HL-60/S4 treated with retinoic acid at 250 ng/mL for 4 days and 3 days (cell line): Measurements from ENCODE around the gene AGTRAP.

ENCODE experiments used
- in situ Hi-C: fragments of 300-500 bp; cut with MboI; formaldehyde crosslinking; loops from 2 replicates; pipeline ENCODE4 v1.7.0; 2022; ENCODE audit warnings: low sequenced_read_pairs

The AGTRAP gene

DNA sequence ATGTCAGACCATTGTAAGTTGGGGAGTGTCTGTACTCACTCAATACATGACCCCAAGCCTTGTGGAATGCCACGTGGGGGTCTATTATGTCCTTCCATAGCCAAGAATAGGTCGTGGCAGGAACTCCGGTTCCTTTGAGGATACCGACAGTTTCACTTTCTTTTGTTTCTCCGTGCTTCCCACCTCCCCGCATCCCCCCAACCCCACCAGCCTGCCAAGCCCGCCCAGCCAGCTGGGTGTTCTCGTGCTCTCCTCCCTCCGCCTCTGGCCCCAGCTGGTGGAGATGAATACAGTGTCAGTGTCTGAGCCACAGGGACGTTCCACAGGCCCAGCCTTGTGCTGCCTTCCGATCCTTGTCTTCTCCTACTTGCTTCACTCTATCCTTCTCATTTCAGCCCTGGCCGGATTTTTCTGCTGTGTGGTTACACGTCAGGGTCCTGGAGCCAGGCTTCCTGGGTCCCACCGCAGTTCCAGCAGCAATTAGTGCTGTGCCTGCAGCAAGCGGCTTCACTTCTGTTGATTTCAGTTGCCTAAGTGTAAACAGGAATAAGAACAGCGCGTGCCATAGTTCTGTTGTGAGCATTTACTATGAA, 4.1 kb upstream of the AGTRAP start:
- in situ Hi-C loops, result no loop called here

DNA sequence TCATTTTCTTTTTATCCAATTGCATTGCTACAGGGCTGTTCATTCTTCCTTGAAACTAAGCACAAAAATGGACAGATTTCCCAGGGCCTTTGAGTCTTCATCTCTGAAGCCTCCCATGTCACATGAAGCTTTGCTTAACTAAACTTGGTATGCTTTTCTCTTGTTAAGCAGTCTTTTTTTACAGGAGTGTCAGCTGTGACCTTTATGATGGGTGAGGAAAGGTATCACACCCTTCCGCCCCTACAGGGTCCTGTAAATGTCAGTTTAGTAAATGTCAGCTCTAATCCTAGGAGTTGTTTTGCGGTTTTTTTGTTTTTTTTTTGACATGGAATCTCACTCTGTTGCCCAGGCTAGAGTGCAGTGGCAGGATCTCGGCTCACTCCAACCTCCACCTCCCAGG, 2.6 kb upstream of the AGTRAP start:
- in situ Hi-C loops, result no loop called here

DNA sequence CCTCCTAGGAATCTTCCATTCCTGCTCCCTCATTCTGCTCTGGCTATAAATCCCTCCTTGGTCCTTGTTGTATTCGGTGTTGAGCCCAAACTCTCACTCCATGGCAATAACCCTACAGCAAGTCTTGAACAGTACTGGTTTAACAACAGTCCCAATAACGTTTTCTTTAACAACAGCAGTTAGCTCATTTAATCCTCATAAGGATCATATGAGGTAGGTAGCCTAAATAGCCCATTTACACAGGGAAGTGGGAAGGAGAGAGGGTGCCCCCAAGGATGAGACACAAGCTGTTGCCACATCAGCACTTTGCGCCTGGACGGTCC, 444 bp upstream of the AGTRAP start:
- in situ Hi-C loops, result no loop called here

- in situ Hi-C loops, result no loop called here
These were observed 1.1 kb downstream of the AGTRAP start for GRCh38 chr1:11736746-11737639.

DNA sequence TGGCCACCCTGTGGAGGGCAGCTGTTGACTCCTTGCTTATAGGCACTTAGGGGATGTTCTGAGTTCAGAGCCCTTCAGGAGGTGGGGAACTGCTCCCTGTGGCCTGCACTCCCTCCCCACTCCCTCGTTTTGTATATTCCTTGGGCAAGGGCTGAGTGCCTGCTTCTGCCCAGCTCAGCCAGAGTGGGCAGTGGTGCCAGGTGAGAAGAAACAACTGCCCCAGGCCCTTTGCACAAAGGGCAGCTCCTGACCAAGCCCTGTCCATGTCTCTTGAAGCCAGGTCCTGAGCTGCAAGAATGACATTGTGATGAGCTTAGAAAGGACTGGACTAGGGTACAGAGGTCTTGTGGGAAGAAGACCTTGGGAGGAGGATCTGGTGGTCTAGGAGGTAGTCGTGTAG, 2.2 kb downstream of the AGTRAP start:
- in situ Hi-C loops, result no loop called here

DNA sequence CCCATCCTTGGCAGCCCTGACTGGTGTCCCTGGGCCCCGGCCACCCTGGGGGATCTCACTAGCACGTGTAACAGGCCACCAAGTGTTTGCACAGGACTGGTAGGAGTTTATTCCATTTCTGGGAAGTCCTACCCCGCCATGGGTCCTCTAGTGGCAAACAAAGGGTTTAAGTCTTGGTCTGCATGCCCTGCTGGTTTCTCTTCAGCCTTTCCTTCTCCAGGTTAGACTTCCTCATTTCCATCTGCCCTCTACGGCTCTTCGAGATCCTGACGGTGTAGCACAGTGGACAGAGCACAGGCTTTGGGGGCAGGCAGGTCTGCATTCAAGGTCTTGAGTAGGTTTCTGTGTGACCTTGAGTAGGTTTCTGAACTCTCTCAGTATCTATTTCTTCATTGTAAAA, 2.8 kb downstream of the AGTRAP start:
- in situ Hi-C loops, result no loop called here

DNA sequence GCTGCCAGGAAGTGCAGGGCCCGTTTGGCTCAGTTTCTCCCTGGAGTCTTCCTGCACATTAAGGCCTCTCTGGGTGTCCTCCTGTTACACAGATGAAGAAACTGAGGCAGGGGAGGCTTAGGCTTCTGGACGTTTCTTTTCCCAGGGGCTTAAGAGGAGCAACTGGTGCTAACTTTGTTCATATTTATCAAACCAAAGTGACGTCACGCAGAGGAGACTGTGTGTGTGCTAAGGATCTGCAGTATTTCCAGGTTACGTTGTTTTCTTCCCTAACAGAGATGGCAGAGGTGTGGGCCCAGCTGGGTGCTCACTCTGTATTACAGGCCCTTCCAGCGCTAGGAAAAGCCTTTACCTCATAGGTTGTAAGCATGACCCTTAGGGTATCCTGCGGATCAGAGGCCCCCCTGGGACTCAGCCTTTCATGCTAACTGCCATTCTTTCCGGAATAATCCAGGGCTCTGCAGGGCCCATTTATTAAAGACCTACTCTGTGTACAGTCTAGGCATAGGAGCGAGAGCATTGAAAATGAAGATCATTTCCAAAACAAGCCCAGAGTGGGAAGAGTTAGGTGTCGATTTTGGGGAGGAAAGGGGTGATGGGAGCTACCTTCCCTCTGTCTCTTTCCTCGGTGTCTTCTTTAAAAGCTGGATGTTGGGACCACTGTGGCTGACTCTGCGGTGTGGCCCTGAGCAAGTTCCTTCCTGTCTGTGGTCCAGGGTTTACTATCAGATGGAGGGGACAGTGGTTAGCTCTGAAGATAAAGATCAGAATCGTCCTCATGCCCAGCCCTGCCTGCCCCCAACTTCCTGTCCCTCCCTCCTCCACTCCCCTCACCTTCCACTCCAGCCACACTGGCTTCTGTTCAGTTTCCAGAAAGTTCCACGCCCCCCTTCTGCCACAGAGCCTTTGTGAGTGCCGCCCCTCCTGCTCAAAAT, 4.6 kb downstream of the AGTRAP start:
- in situ Hi-C loops, result no loop called here

DNA sequence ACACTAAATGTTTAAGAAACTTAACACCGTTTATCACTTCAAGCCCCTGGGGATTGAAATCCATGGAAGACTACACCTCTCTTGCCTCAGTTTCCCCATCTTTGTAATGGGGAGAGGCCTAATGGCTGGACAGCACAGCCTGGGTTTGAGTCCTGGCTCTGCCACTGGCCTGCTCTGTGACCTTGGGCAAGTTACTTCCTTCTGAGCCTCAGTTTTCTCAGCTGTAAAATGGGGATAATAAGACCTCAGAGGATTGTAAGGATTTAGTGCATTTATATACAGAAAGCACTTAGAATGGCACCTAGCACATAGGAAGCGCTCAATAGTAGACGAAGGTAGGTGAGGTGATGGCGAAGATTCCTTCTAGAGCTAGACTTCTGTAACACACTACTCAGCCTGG, 5.5 kb downstream of the AGTRAP start:
- in situ Hi-C loops, result no loop called here

- in situ Hi-C loops, result no loop called here
These were observed 6.1 kb downstream of the AGTRAP start for GRCh38 chr1:11741919-11742558.

GRCh38 chr1:11744287-11744686, 8.4 kb downstream of the AGTRAP start:
- in situ Hi-C loops, result no loop called here

GRCh38 chr1:11746092-11746491, 10.2 kb downstream of the AGTRAP start:
- in situ Hi-C loops, result no loop called here

- in situ Hi-C loops, result no loop called here
These were observed 11.0 kb downstream of the AGTRAP start for GRCh38 chr1:11746795-11747487.

DNA sequence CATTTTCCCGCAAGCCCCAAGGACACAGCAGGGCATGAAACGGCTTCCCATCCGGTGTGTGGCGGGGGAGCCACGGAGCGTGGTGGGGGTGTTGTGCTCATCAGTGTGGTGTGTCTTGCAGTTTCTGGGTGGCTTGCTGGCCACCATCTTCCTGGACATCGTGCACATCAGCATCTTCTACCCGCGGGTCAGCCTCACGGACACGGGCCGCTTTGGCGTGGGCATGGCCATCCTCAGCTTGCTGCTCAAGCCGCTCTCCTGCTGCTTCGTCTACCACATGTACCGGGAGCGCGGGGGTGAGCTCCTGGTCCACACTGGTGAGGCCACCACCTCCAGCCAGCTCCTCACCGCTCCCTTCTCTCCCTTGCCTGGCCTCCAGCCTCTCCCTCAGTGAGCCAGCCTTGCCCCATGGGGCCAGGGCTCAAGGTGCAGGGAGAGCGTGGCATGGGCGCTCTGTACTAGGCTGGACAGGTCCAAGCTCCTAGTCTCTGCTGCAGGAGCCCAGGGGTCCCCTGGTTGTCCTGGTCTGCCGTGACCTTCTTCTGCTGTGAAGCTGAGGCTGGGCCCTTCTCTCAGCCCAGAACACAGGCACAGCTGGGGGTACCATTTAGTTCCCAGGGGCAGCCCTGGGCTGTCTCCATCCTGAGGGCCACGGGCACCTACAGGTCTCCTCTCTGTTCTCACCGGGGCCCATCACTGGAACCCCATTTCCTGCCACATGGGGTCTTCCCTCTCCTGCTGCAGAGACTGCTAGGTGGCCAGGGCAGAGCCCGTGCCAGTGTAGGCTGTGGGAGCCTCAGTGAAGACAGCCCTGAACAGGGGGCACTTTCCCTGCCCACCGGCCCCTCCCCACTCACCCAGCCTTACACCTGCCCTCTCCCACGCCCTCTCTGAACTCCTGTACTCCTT, 12.6 kb downstream of the AGTRAP start:
- in situ Hi-C loops, result no loop called here

- in situ Hi-C loops, result no loop called here
These were observed 13.3 kb downstream of the AGTRAP start for GRCh38 chr1:11749203-11749689.

DNA sequence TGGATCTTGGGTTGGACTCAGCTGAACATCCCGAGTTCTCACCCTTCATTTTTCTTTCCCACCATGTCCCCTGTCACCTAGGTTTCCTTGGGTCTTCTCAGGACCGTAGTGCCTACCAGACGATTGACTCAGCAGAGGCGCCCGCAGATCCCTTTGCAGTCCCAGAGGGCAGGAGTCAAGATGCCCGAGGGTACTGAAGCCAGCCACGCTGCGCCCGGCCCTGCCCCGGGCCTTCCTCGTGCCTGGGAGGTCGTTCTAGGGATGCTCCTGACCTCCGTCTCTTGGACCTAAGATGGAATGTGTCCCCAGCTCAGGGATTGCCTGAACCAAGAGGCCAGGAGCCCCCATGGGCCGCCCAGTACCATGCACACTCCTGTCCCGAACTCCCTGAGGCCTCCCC, 14.1 kb downstream of the AGTRAP start:
- in situ Hi-C loops, result no loop called here

DNA sequence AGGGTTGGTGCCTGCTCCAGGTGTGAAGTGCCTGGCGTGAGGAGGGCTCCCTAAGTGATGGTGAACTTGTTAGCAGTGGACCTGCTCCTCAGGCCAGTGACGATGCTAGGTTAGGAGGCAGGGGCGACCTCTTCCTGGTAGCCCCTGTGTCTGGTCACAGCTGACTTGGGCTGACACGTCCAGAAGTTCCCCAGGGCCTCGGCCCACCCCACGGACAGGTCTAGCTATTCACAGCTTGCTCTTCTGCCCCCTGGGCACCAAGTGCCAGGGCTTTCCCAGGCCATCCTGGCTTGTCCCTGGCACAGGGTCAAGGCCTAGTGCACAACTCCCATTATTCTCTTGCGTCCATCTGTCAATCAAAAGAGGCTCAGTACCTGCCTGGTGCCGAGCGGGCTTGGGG, 15.2 kb downstream of the AGTRAP start:
- in situ Hi-C loops, result no loop called here

DNA sequence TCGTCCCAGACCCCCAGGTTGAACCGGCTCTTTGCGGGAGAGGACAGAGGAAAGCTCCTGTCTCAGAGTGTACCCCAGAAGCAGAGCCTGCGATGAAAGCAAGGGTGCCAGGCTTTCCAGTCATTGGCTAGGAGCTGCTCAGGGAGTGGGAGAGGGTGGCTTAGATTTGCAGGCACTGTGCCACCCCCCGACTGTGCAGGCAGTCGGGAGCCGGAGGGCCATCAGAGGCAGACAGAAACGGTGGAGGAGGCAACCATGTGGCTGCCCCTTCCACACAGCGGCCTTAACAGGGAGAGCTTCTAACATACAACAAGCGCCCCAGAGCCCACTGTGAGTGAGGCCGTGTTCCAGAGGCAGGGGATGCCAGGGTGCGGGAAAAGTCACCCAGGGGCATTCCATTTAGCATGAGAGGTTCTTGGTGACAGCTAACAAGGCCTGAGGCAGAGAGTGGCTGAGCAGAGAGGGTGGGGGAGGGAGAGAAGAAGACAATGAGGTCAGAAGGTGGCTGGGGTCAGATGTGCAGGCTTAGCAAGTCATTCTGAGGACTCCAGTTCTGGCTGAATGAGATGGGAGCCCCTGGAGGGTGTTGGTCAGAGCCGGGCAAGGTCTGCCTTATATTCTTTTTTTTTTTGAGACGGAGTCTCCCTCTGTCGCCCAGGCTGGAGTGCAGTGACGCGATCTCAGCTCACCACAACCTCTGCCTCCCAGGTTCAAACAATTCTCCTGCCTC, 16.6 kb downstream of the AGTRAP start:
- in situ Hi-C loops, result no loop called here

DNA sequence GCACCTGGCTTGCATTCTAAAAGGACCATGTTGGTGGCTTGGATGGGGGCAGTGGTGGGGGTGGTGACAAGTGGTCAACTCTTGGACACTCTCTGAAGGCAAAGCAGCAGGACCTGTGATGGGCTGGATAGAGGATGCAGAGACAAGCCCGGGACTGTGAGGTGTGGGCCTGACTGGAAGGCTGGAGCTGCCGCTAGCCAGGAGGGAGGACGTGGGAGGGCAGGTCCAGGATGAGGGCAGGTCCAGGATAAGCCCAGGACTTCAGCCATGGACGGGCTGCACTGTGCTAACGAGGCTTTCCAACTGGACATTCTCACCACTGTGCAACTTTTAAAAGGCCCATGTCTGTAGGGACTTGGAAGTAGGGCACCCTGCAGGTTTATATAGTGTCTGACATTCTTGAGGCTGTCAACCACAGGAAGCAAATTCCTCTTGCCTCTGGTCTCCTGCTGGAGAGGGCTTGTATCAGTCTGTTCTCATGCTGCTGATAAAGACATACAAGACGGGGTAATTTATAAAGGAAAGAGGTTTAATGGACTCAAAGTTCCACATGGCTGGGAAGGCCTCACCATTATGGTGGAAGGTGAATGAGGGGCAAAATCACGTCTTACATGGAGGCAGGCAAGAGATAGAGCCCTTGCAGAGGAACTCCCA, 17.7 kb downstream of the AGTRAP start:
- in situ Hi-C loops, result no loop called here
